Gastrocnemius medialis (tissue), 4 donors: Measurements from ENCODE around the gene ADARB1. TPM values are rescaled to one million over a fixed set of nuclear protein-coding genes. Genes with fewer than 3 reads are reported as not detected.
A peak's percentile ranks its signal among the peaks of the same experiment; 100 is the strongest.
"Not testable (repeated sequence)": the region's sequence is repeated elsewhere in the genome, so short reads cannot be mapped to it uniquely, and the experiment has no call there.

Experiments
- ATAC-seq, 2 donors: fragments of 150-250 bp; one replicate each; pipeline ENCODE4 v1.9.1; 2016
- DNase-seq, 2 donors: peaks; one replicate each; pipeline ENCODE4 v3.0.0-alpha.2; 2019
- H3K27ac ChIP-seq, 4 donors: fragments of 200-600 bp; sonication (generic); 1 replicate in 1 of 4; 2 replicates in 3 of 4; pipeline ENCODE4 v1.5.1; 2016 to 2018; ENCODE audit warnings: mild to moderate bottlenecking in 2 of 4, moderate library complexity in 1 of 4
- H3K27me3 ChIP-seq, 3 donors: fragments of 200-600 bp; sonication (generic) in 2 of 3; 1 replicate in 1 of 3; 2 replicates in 2 of 3; pipeline versions ENCODE4 v1.5.1 to v1.6.0; 2016 to 2019; ENCODE audit warnings: mild to moderate bottlenecking in 1 of 3, moderate library complexity in 1 of 3
- H3K36me3 ChIP-seq, 2 donors: fragments of 200-600 bp; sonication (generic) in 1 of 2; one replicate each; pipeline ENCODE4 v1.5.1; 2017 to 2018
- H3K4me1 ChIP-seq, 2 donors: fragments of 200-600 bp; sonication (generic) in 1 of 2; one replicate each; pipeline ENCODE4 v1.5.1; 2016 to 2017; ENCODE audit warnings: mild to moderate bottlenecking in 2 of 2
- H3K4me3 ChIP-seq, 4 donors: fragments of 200-600 bp; sonication (generic) in 3 of 4; 1 replicate in 1 of 4; 2 replicates in 3 of 4; pipeline ENCODE4 v1.5.1; 2016 to 2019; ENCODE audit warnings: mild to moderate bottlenecking in 2 of 4
- H3K9me3 ChIP-seq, 3 donors: fragments of 200-600 bp; sonication (generic) in 2 of 3; 1 replicate in 1 of 3; 2 replicates in 2 of 3; pipeline ENCODE4 v1.5.1; 2016 to 2019
- POLR2A ChIP-seq, 2 donors: fragments of 450-650 bp; IDR thresholded peaks; one replicate each; pipeline ENCODE4 v1.6.1; 2017; ENCODE audit warnings: antibody characterized with exemption in 2 of 2, mild to moderate bottlenecking in 2 of 2, moderate library complexity in 2 of 2
- in situ Hi-C, 4 donors: fragments of 200-750 bp; cut with MboI; loops; one replicate each; pipeline versions ENCODE4 v1.15.0 to v1.8.0; 2017; ENCODE audit warnings: low sequenced_read_pairs in 4 of 4
- intact Hi-C: fragments of 100-400 bp; cut with DNase I; formaldehyde crosslinking; loops from one replicate; pipeline ENCODE4 v1.15.1; 2023; ENCODE audit warnings: low total_unique reads
- total RNA-seq, 4 donors: library from RNA; depleted of rRNA; stranded (reverse); fragments of >200 nt; gene quantifications; one replicate each; pipeline versions ENCODE4 v1.1.0 to v1.2.3, GENCODE V29; 2016
- TF ChIP-seq, protein P1 (sequence below), 5 experiments: fragments of 450-650 bp in 3 of 5; fragments of 200-600 bp in 2 of 5; sonication (generic) in 2 of 5; IDR thresholded peaks in 4 of 5; conservative IDR thresholded peaks in 1 of 5; 1 replicate in 4 of 5; 2 replicates in 1 of 5; pipeline ENCODE4 v1.5.1; 2016 to 2019; ENCODE audit warnings: antibody characterized with exemption in 5 of 5, mild to moderate bottlenecking in 3 of 5, moderate library complexity in 3 of 5

The ADARB1 gene
- total RNA-seq, 4 donors from 2014 or later, result 5.9 to 11.5 (median 6.9) TPM

DNA sequence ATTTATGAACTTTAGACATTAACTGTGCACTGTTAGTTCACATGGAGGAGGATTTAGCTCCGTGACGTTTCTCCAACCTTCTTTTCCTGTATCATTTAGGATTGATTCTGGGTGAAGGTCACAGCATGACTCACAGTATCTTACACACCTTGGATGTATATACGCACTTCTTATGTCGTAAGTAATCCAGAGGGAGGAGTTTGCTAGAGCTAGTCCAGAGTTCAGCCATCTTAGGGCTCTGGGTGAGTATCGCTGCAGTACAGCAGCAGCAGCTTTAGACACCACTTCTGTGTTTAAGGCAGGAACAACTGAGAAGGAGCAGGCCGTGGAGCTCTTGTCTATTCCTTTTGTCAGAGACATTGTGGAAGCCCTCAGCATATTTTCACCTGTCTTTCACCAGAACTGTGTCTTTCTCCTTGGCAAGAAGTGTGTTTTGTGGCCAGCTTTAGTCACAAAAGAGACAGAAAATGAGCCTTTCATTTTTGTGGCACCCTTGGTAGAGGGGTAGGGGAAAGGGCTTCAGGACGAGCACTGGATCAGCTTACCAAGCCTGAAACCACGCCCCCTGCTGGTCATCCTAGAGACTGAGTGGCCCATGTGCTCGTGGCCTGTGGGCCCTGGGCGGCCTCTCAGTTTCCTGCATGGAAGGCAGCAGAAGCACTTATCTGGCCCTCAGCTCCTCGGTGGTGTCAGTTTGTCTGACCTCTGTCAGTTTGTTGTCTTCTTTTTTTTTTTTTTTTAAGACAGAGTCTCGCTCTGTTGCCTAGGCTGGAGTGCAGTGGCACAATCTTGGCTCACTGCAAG, 64.0 kb downstream of the ADARB1 start:
- Histone ChIP-seq H3K36me3 (no peaks in the 10 kb centered on the region), H3K27ac (no peak overlapping the region), H3K9me3 (no peaks in the 10 kb centered on the region), H3K27me3 (no peaks in the 10 kb centered on the region), H3K4me1 (peaks cover 44 to 46% of the 10 kb centered on the region in 2 donors), H3K4me3 (no peak overlapping the region)
- TF ChIP-seq, protein P1, sequence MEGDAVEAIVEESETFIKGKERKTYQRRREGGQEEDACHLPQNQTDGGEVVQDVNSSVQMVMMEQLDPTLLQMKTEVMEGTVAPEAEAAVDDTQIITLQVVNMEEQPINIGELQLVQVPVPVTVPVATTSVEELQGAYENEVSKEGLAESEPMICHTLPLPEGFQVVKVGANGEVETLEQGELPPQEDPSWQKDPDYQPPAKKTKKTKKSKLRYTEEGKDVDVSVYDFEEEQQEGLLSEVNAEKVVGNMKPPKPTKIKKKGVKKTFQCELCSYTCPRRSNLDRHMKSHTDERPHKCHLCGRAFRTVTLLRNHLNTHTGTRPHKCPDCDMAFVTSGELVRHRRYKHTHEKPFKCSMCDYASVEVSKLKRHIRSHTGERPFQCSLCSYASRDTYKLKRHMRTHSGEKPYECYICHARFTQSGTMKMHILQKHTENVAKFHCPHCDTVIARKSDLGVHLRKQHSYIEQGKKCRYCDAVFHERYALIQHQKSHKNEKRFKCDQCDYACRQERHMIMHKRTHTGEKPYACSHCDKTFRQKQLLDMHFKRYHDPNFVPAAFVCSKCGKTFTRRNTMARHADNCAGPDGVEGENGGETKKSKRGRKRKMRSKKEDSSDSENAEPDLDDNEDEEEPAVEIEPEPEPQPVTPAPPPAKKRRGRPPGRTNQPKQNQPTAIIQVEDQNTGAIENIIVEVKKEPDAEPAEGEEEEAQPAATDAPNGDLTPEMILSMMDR (IDR thresholded peaks at IDR 0.05 in 4 of 5, conservative IDR thresholded peaks at IDR 0.05 in 1 of 5), result peak; percentile 39 to 77 (median 61)
- TF ChIP-seq POLR2A (IDR thresholded peaks at IDR 0.05), result no peak
- DNase-seq (peak; percentile 26 to 60), ATAC-seq (no peak)
- in situ Hi-C loops, result loop anchor here (5.0 to 10.0 kb wide), 2 partner anchors 94 to 191 kb away; no protein-coding TSS in a partner anchor
- intact Hi-C loops, result loop anchor here (5.0 to 10.0 kb wide), 3 partner anchors 149 to 804 kb away; partner anchors contain the start of genes CFAP410, POFUT2 and UBE2G2

DNA sequence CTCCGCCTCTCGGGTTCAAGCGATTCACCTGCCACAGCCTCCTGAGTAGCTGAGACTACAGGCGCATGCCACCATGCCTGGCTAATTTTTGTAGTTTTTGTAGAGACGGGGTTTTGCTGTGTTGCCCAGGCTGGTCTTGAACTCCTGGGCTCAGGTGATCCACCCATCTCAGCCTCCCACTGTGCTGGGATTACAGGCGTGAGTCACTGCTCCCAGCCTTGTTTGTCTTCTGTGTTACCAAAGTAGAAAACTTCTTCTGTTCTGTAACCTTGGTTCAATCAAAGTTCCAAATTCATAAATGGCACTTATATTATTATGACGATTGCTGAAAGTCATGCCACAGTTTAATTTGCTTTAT, 64.6 kb downstream of the ADARB1 start:
- not testable (repeated sequence) for H3K27me3 ChIP-seq, H3K9me3 ChIP-seq, H3K27ac ChIP-seq, H3K4me3 ChIP-seq, H3K36me3 ChIP-seq, ATAC-seq, DNase-seq
- intact Hi-C loops, result loop anchor here (5.0 to 10.0 kb wide), 3 partner anchors 148 to 804 kb away; partner anchors contain the start of genes CFAP410, POFUT2 and UBE2G2
- in situ Hi-C loops, result loop anchor here (5.0 to 10.0 kb wide), 2 partner anchors 94 to 192 kb away; no protein-coding TSS in a partner anchor
- peaks cover 42 to 46% of the 10 kb centered on the region in 2 donors for H3K4me1 ChIP-seq

DNA sequence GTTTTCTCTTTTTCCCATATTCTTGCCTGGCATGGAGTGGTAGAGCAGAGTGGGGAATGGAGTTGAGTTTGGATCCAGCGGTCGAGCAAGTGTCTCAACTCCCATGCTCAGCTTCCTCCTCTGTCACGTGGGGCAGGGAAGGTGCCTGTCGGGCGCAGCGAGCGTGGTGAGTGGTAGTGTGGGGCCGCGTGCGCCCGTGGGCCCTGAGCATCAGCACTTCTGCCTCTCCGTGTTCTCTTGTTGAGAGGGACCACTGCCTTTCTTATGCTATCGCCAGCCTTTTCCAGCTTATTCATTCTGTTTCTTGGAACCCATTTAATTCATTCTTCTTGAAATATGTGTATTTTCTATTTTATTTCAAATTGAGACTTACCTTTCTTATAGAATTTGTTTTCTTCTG, 65.1 kb downstream of the ADARB1 start:
- peaks cover 39 to 43% of the 10 kb centered on the region in 2 donors for H3K4me1 ChIP-seq
- ATAC-seq (no peak), DNase-seq (no peak)
- no peak overlapping the region for H3K4me3 ChIP-seq
- TF ChIP-seq, protein P1 (IDR thresholded peaks at IDR 0.05 in 4 of 5, conservative IDR thresholded peaks at IDR 0.05 in 1 of 5), result no peak
- TF ChIP-seq POLR2A (IDR thresholded peaks at IDR 0.05), result no peak
- H3K27ac ChIP-seq, result no peak overlapping the region
- in situ Hi-C loops (loop anchor here (5.0 to 10.0 kb wide), 2 partner anchors 95 to 192 kb away; no protein-coding TSS in a partner anchor), intact Hi-C loops (loop anchor here (5.0 to 10.0 kb wide), 3 partner anchors 148 to 805 kb away; partner anchors contain the start of genes CFAP410, POFUT2 and UBE2G2)
- H3K27me3 ChIP-seq, result no peaks in the 10 kb centered on the region
- H3K36me3 ChIP-seq, result no peaks in the 10 kb centered on the region
- no peaks in the 10 kb centered on the region for H3K9me3 ChIP-seq

DNA sequence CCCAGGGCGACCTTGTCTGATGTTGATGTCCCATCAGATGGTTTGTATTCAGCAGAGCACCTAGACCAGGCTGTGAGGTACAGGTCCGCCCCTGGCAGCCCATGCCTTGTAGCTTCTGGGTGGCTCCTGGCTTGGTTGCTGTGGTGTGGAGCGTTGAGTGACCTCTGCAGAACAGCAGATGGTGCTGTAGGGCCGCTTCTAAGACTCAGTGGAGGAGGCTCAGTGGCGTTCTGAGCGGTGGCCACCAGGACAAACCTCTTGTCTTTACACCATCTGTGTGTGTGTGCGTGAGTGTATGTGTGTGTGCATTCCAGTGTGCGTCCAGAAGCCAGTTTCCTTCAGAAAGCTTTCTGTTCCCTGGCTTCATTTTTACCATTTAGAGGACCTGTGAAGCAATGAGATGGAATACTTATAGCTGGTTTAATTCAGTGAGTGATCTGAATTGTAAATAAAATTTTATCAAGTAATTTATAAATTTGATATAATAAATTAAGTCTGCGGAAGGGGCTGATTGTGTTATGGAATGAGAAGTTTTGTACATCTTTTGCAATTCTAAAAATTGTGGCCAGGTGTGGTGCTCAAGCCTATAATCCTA, 66.1 kb downstream of the ADARB1 start:
- in situ Hi-C loops, result loop anchor here in 2 of 4 donors (10.0 kb wide), 2 partner anchors 144 to 304 kb away; partner anchors contain the start of gene POFUT2 (in 1 of the 2)
- no peak overlapping the region for H3K27ac ChIP-seq
- intact Hi-C loops, result loop anchor here (1.0 kb wide), 1 partner anchor 299 kb away; no protein-coding TSS in a partner anchor

DNA sequence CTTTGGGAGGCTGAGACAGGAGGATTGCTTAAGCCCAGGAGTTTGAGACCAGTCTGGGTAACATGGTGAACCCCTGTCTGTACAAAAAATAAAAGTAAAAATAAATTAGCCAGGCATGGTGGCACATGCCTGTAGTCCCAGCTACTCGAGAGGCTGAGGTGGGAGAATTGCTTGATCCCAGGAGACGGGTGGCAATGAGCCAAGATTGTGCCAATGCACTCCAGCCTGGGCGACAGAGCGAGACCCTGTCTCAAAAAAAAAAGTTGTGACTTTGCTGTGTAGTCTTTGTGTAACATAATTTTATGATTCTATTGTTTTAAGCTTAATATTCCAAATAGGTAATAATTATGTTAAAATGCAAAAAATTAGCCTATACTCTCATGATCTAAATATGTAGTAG, 66.6 kb downstream of the ADARB1 start:
- H3K4me1 ChIP-seq, result peaks cover 25 to 28% of the 10 kb centered on the region in 2 donors
- H3K36me3 ChIP-seq, H3K27me3 ChIP-seq, H3K27ac ChIP-seq, H3K4me3 ChIP-seq, DNase-seq, ATAC-seq, H3K9me3 ChIP-seq: not testable (repeated sequence)
- intact Hi-C loops (loop anchor here (1.0 kb wide), 1 partner anchor 298 kb away; no protein-coding TSS in a partner anchor), in situ Hi-C loops (loop anchor here in 2 of 4 donors (10.0 kb wide), 2 partner anchors 144 to 304 kb away; partner anchors contain the start of gene POFUT2 (in 1 of the 2))

More for the DNA sequence above, 66.1 kb downstream of the ADARB1 start:
- peak; percentile 67 to 80 for DNase-seq
- peak; percentile 61 to 73 for ATAC-seq
- Histone ChIP-seq H3K9me3 (no peaks in the 10 kb centered on the region), H3K27me3 (no peaks in the 10 kb centered on the region), H3K4me3 (no peak overlapping the region), H3K4me1 (peaks cover 30 to 33% of the 10 kb centered on the region in 2 donors), H3K36me3 (no peaks in the 10 kb centered on the region)
- TF ChIP-seq, protein P1 (IDR thresholded peaks at IDR 0.05 in 4 of 5, conservative IDR thresholded peaks at IDR 0.05 in 1 of 5), result peak; percentile 61 to 85 (median 74)
- no peak for TF ChIP-seq POLR2A (IDR thresholded peaks at IDR 0.05)
